Thymus (tissue), 14 donors: ENCODE measurements around the gene PPP1R3A. TPM values are rescaled to one million over a fixed set of nuclear protein-coding genes. Genes with fewer than 3 reads are reported as not detected.

Experiments used
- DNase-seq, 9 donors: peaks; one replicate each; pipeline ENCODE4 v3.0.0-alpha.2; 2013; ENCODE audit warnings: low spot score in 9 of 9, low read depth in 6 of 9, missing footprints in 1 of 9
- H3K27ac ChIP-seq, 2 donors: one replicate each; pipeline ENCODE4 v1.5.1; 2013; ENCODE audit warnings: control low read depth in 1 of 2, low read depth in 1 of 2, low read length in 1 of 2, mild to moderate bottlenecking in 1 of 2, moderate library complexity in 1 of 2
- H3K27me3 ChIP-seq, 2 donors: one replicate each; pipeline ENCODE4 v1.5.1; 2013; ENCODE audit warnings: low read length in 1 of 2; ENCODE audit not compliant: control insufficient read depth in 2 of 2, insufficient read depth in 1 of 2
- H3K36me3 ChIP-seq, 2 donors: one replicate each; pipeline ENCODE4 v1.5.1; 2013; ENCODE audit warnings: low read length in 1 of 2, mild to moderate bottlenecking in 1 of 2, moderate library complexity in 1 of 2; ENCODE audit not compliant: control insufficient read depth in 2 of 2, insufficient read depth in 2 of 2
- H3K4me1 ChIP-seq, 2 donors: one replicate each; pipeline ENCODE4 v1.5.1; 2013; ENCODE audit warnings: low read length in 2 of 2; ENCODE audit not compliant: control insufficient read depth in 2 of 2, insufficient read depth in 2 of 2
- H3K4me3 ChIP-seq, 2 donors: one replicate each; pipeline ENCODE4 v1.5.1; 2013; ENCODE audit warnings: low read length in 2 of 2, control low read depth in 1 of 2, mild to moderate bottlenecking in 1 of 2
- H3K9me3 ChIP-seq, 2 donors: one replicate each; pipeline ENCODE4 v1.5.1; 2013; ENCODE audit warnings: low read length in 1 of 2, mild to moderate bottlenecking in 1 of 2; ENCODE audit not compliant: control insufficient read depth in 2 of 2, insufficient read depth in 1 of 2
- WGBS: extraction: QIAGEN DNeasy Blood & Tissue Kit; methylation state at CpG from one replicate; pipeline ENCODE4 v1.1.7; 2013; 5-methylcytosine and 5-hydroxymethylcytosine counted together
- long read RNA-seq, 10 donors: transcript quantifications; one replicate each; lab custom pipeline, GENCODE V29; 2026
- polyA plus RNA-seq: library from polyadenylated mRNA; stranded (reverse); fragments of 200-250 nt; gene quantifications from one replicate; pipeline ENCODE4 v1.2.3, GENCODE V29; 2013
- total RNA-seq: library from RNA; stranded (reverse); fragments of 120-200 nt; gene quantifications from one replicate; pipeline ENCODE4 v1.2.4, GENCODE V29; 2013
- donor health status: healthy.

Gene PPP1R3A, protein sequence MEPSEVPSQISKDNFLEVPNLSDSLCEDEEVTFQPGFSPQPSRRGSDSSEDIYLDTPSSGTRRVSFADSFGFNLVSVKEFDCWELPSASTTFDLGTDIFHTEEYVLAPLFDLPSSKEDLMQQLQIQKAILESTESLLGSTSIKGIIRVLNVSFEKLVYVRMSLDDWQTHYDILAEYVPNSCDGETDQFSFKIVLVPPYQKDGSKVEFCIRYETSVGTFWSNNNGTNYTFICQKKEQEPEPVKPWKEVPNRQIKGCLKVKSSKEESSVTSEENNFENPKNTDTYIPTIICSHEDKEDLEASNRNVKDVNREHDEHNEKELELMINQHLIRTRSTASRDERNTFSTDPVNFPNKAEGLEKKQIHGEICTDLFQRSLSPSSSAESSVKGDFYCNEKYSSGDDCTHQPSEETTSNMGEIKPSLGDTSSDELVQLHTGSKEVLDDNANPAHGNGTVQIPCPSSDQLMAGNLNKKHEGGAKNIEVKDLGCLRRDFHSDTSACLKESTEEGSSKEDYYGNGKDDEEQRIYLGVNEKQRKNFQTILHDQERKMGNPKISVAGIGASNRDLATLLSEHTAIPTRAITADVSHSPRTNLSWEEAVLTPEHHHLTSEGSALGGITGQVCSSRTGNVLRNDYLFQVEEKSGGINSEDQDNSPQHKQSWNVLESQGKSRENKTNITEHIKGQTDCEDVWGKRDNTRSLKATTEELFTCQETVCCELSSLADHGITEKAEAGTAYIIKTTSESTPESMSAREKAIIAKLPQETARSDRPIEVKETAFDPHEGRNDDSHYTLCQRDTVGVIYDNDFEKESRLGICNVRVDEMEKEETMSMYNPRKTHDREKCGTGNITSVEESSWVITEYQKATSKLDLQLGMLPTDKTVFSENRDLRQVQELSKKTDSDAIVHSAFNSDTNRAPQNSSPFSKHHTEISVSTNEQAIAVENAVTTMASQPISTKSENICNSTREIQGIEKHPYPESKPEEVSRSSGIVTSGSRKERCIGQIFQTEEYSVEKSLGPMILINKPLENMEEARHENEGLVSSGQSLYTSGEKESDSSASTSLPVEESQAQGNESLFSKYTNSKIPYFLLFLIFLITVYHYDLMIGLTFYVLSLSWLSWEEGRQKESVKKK
- total RNA-seq (0.05 TPM), polyA plus RNA-seq (under 0.01 TPM)
- long read RNA-seq, donor 1 = 0 reads
- long read RNA-seq, donor 2 = 0 reads
- long read RNA-seq, donor 3 = 0 reads
- long read RNA-seq, donor 4 = 0 reads
- long read RNA-seq, donor 5 = 0 reads
- long read RNA-seq, donor 6 = 0 reads
- long read RNA-seq, donor 7 = 0 reads
- long read RNA-seq, donor 8 = 0 reads
- long read RNA-seq, donor 9 = 0 reads
- long read RNA-seq, donor 10 = 0 reads

- 77% methylated on average over 2 of the region's 2 CpGs for WGBS
- H3K4me3 ChIP-seq = no peak within 1 kb of the TSS
- no peak within 1 kb of the TSS for H3K27ac ChIP-seq
- no peaks in the 10 kb centered on the region for H3K4me1 ChIP-seq
- DNase-seq = no peak
- no peaks in the 10 kb centered on the region for H3K27me3 ChIP-seq
- no peaks in the 10 kb centered on the region for H3K36me3 ChIP-seq
- no peaks in the 10 kb centered on the region for H3K9me3 ChIP-seq
These were observed at the start of gene PPP1R3A for GRCh38 chr7:113918946-113919345. PPP1R3A (minus strand) TSS chr7:113919009; CDS start chr7:113918996, 13 bp downstream.

- H3K27me3 ChIP-seq = no peaks in the 10 kb centered on the region
These were observed 44.5 kb upstream of the PPP1R3A start for GRCh38 chr7:113963356-113963755.

GRCh38 chr7:113959910-113960309 is 41.1 kb upstream of the PPP1R3A start:
- no peaks in the 10 kb centered on the region for H3K36me3 ChIP-seq
- H3K4me1 ChIP-seq = no peaks in the 10 kb centered on the region
- 96% methylated on average over 2 of the region's 2 CpGs for WGBS
- no peak overlapping the region for H3K4me3 ChIP-seq
- H3K27me3 ChIP-seq = no peaks in the 10 kb centered on the region
- DNase-seq = no peak
- peaks cover 0 to 33% of the 10 kb centered on the region in 2 donors for H3K9me3 ChIP-seq
- no peak overlapping the region for H3K27ac ChIP-seq

More at GRCh38 chr7:113963356-113963755, 44.5 kb upstream of the PPP1R3A start:
- WGBS = 68% methylated on average over 2 of the region's 2 CpGs
- Histone ChIP-seq H3K4me3 (no peak overlapping the region), H3K36me3 (no peaks in the 10 kb centered on the region), H3K9me3 (peaks cover 0 to 6% of the 10 kb centered on the region in 2 donors), H3K4me1 (no peaks in the 10 kb centered on the region), H3K27ac (no peak overlapping the region)
- no peak for DNase-seq

- H3K27ac ChIP-seq = no peak overlapping the region
- no peaks in the 10 kb centered on the region for H3K4me1 ChIP-seq
- WGBS = 87% methylated on average over 2 of the region's 2 CpGs
- no peaks in the 10 kb centered on the region for H3K36me3 ChIP-seq
- H3K9me3 ChIP-seq = peaks cover 0 to 33% of the 10 kb centered on the region in 2 donors
- no peaks in the 10 kb centered on the region for H3K27me3 ChIP-seq
- no peak for DNase-seq
- no peak overlapping the region for H3K4me3 ChIP-seq
These were observed 36.3 kb upstream of the PPP1R3A start for GRCh38 chr7:113955157-113955556.

GRCh38 chr7:113953553-113953952 is 34.7 kb upstream of the PPP1R3A start:
- Histone ChIP-seq H3K27me3 (no peaks in the 10 kb centered on the region), H3K9me3 (peaks cover 0 to 27% of the 10 kb centered on the region in 2 donors), H3K4me3 (no peak overlapping the region), H3K4me1 (no peaks in the 10 kb centered on the region), H3K36me3 (no peaks in the 10 kb centered on the region), H3K27ac (no peak overlapping the region)
- 93% methylated on average over 2 of the region's 2 CpGs for WGBS
- no peak for DNase-seq

GRCh38 chr7:113945018-113945938 is 26.5 kb upstream of the PPP1R3A start:
- H3K36me3 ChIP-seq = no peaks in the 10 kb centered on the region
- H3K9me3 ChIP-seq = peaks cover 0 to 3% of the 10 kb centered on the region in 2 donors
- 86% methylated on average over 3 of the region's 3 CpGs for WGBS
- no peak overlapping the region for H3K27ac ChIP-seq
- no peak overlapping the region for H3K4me3 ChIP-seq
- no peaks in the 10 kb centered on the region for H3K4me1 ChIP-seq
- no peak for DNase-seq
- H3K27me3 ChIP-seq = no peaks in the 10 kb centered on the region

DNA sequence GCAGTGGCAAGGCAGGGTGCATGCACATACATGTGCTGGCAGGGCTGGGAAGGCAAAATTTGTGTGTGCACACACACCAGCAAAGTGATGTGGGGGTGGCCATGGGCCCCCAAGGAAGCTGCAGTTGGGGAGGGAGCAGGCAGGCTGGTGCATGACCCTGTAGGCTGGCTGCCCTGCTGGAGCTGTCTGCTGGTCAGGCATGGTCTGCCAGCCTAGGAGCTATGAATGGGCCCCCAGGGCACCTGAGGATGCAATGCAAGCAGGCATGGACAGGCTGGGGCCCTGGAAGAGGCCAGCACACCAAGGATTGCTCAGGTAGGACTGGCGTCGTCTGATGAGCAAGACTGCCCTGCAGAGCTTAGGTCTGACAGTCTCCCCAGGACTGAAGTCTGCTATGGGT is 18.2 kb upstream of the PPP1R3A start:
- 100% methylated on average over 2 of the region's 2 CpGs for WGBS
- DNase-seq = no peak

DNA sequence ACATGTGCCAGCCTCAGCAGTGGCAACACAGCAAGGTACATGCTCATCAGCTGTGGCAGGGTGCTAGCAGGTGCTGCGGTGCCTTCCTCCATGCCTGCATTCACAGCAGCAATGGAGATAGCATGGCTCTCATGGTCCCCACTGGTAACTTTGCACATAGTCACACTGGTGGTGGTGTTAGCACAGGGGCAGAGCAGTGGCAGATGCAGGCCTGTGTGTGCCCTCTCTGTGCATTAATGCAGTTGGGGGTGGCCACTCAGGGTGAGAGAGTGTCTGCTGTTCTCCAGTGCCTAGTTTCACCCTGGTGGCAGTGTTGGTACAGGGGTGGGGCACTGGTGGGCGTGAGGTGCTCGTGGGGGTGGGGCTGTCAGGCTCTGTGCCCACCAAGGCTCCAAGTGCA is 17.7 kb upstream of the PPP1R3A start:
- H3K9me3 ChIP-seq = peaks cover 0 to 20% of the 10 kb centered on the region in 2 donors
- no peaks in the 10 kb centered on the region for H3K4me1 ChIP-seq
- H3K27me3 ChIP-seq = no peaks in the 10 kb centered on the region
- H3K4me3 ChIP-seq = no peak overlapping the region
- DNase-seq = no peak
- 91% methylated on average over 3 of the region's 3 CpGs for WGBS
- H3K27ac ChIP-seq = no peak overlapping the region
- no peaks in the 10 kb centered on the region for H3K36me3 ChIP-seq

More for the DNA sequence above, 18.2 kb upstream of the PPP1R3A start:
- H3K9me3 ChIP-seq = peaks cover 0 to 17% of the 10 kb centered on the region in 2 donors
- H3K27ac ChIP-seq = no peak overlapping the region
- no peak overlapping the region for H3K4me3 ChIP-seq
- H3K4me1 ChIP-seq = no peaks in the 10 kb centered on the region
- H3K27me3 ChIP-seq = no peaks in the 10 kb centered on the region
- no peaks in the 10 kb centered on the region for H3K36me3 ChIP-seq
